HG03135 (cell line): ENCODE results near the gene LARGE1.

Source experiments
- ATAC-seq: cut with Tn5 transposase; IDR thresholded peaks from one replicate; pipeline ENCODE4 v1.9.1; 2021; ENCODE audit warnings: mild to moderate bottlenecking, moderate library complexity; ENCODE audit not compliant: unreplicated experiment

Gene LARGE1

DNA sequence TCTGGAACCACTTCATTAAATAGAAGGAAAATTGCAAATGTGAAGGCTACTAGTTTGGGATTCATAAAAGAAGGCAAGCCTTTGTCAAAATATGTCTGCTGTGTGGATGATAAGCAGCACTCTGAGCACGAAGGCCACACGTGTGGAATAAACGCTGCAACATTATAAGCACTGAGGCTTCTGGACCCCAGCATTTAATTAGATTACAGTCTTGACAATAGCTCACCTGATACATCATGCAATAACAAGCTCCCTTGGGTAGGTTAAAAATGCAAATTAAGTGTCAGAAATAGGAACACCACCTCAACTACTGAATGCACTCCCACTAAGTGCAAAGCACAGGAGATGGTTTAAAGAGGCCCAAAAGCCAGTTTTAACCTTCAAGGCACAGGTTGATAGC lies 179.3 kb downstream of the LARGE1 start:
- no peak for ATAC-seq

GRCh38 chr22:33739516-33739915 lies 180.8 kb downstream of the LARGE1 start:
- ATAC-seq: no peak

DNA sequence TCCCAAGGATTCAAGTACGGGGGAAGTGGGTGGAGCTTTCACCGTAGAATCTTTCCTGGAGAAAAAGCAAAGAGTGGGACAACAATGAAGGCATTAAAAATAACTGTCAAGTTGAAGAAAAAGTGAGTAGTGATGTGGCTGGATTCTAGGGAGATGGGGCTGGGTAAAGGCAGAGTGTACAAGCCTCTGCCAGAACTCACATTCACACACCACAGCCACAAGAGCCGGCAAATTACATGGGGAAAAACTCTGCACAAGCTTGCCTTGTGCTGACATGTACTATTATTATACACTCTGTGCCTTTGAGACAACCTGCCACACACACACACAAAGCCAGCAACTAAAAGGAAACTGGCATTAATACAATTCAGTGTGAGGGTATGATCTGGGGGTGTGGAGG lies 182.6 kb downstream of the LARGE1 start:
- no peak for ATAC-seq

- ATAC-seq: no peak
Observed at GRCh38 chr22:33735978-33736377, 184.3 kb downstream of the LARGE1 start.

DNA sequence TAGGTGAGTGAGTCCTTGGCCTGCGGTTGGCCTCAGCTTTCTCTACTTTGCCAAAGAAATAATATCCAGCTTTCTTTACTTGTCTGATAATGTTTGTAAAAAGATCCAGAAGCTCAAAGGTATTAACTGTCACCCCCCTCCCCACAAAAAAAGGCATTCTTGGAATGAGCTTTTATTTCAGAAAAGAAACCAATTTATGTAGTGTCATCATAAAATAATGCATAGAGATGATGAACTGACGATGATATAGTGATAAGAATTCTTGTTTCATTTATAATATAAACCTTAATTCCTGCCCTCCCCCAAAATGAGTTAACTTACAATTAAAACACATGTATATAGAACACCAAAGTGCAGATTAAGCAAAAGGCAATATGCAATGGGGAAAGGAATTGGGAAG lies 191.4 kb downstream of the LARGE1 start:
- ATAC-seq: no peak

DNA sequence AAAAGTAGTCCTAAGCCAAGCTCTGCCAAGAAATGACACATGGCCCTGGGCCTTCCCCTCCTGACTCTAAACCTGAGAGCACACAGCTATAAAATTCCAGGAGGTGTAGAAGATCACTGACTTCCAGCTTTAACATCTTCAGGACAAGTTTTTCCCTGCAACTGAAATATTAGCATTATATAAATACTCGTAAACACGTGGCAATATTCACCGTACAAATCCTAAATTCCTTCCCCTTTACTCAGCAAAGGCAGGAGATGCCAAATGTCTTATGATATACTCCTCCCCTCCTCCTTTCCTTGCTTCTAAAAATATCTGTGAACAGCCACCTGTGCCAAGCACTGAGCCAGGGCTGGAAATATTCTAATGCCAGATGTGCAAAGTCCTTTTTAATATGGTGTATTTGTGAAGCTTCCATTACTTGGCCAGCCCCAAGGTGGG lies 194.0 kb downstream of the LARGE1 start:
- no peak for ATAC-seq

DNA sequence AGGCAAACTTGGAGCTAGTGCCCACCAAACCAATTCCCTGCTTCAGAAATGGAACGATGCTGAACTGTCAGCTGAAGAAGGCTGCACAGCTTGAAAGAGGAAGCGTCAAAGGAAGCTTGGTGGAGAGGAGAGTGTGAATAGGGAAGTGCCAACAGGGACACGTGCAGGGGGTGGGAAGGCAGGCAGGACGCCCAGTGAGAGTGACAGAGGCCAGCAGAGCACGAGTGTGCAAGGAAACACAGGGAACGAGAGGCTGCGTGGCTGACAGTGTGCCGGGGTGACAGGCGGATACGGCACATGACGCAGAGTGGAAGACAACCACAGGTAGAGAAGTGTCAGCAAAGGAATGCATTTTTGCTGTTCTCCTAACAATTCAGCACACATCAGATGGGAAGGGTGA lies 196.4 kb downstream of the LARGE1 start:
- ATAC-seq: no peak

GRCh38 chr22:33722816-33723215 lies 197.5 kb downstream of the LARGE1 start:
- ATAC-seq: no peak

DNA sequence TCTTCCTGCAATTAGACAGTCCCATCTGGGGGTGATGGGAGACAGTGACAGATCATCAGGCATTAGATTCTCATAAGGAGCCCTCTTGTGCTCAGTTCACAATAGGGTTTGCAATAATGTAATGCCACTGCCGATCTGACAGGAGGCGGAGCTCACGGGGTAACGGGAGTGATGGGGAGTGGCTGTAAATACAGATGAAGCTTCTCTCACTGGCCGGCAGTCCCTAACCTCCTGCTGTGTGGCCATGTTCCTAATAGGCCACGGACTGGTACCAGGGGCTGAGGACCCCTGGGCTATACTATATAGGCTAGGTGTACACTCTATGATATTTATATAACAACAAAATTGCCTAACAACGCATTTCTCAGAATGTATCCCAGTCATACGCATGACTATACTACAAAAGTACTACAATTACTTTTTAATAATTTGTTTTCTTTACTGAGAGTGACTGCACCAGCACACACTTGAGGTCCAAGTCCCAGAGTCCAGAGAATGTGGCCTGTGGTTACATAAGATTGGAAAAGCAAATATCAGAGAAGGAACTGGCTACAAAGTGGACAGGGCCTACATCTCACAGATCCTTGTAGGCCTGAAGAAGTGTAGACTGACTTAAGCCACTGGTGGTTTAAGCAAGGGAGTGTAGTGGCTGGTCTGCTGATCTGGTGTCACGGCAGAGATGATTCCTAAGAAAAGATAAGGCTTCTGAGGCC lies 200.0 kb downstream of the LARGE1 start:
- ATAC-seq: no peak

- no peak for ATAC-seq
Observed at GRCh38 chr22:33717694-33718396, 202.4 kb downstream of the LARGE1 start.

DNA sequence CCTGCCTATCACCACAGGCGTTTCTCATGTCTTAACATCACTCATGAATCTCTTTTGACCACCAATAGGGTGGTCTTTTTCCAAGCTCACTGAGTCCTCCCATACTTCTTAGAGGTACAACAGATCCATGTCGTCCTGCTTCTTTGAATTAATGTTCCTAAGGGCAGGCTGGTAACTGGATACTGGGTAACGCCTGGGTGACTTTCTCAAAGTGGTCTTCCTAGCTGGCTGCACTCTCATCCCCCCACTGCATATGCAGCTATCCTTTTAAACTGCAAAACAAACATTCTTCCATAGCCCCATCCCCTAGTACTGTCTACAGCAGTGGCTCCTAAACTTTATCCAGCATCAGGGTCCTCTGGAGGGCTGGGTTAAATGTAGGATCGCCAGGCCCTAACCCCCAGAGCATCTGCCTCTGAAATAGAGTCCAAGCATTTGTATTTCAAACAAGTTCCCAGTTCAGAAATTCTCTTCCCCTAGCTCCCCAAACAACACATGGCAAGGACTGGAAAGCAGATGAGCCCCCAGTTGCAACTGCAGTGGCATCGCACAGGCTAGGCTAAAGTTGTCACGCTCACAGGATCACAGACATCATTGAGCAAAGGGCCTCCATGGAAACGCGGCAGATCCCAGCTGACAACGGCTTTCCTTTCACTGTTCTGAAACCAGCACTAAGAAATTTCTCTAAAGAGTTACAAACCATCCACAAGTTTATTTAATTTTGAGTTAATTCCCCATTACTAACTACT lies 204.9 kb downstream of the LARGE1 start:
- no peak for ATAC-seq

- no peak for ATAC-seq
Observed at GRCh38 chr22:33710326-33710725, 209.9 kb downstream of the LARGE1 start.

GRCh38 chr22:33707581-33707980 lies 212.7 kb downstream of the LARGE1 start:
- no peak for ATAC-seq

DNA sequence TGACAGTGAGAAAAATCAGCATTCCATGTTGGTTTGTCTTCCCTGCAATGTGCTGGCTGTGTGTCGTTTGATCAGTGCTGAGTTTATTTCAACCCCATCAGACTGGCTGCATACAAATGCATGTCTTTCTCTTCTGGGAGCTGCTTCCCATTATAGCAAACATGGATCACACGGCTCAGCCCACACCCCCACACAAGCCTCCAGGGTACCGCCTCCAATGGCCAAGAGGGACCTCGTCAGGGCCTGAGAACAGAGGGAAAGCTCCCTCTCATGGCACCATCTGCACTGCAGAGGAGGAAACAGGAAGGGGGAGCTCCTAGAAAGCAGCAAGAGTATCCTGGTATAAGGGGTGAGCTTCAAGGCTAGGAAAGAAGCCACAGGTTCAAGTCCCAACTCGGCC lies 214.2 kb downstream of the LARGE1 start:
- no peak for ATAC-seq

DNA sequence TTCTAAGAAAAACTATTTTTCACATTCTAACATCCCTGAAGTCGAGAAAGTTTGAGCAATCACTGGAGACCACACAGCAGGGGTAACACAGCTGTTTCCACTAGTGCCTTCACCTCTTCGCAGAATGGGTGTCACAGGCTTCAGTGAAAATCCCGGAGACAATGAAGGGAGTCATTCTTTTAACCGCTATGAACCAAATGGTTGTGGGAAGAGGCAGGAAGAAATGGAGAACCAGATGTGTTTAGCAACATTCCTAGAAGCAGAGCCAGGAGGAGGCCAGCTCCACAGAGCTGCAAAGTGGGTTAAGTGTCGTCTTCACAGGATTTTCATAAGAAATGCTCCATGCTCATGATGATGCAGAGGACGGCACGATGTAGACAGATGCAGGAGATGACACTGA lies 221.1 kb downstream of the LARGE1 start:
- no peak for ATAC-seq

GRCh38 chr22:33697640-33698039 lies 222.6 kb downstream of the LARGE1 start:
- no peak for ATAC-seq

DNA sequence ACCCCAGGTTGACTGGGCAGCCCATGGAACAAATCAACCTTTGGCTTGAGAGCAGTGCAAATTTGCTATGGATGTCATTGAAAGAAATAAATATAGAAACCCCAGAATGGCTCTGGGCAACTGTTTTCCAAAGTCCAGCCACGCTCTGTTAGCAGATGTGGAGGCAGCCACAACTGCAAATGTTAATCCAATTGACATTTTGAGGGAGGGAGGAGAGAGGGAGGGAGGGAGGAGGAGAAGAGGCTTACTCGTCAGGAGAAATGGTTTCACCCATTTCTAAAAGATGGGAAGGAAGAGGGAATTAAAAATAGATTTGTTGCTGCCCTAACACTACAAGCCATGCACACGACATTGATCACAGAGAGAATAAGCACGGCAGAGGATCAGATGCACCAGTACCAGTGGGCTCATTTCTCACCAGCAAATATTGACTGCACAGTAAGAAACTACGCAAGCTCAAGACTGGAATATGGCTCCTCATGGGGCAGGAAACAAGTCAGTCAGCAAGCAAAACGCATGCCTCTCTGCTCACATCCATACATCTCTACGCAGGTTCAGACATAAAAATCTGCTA lies 229.1 kb downstream of the LARGE1 start:
- ATAC-seq: no peak

GRCh38 chr22:33688903-33689302 lies 231.4 kb downstream of the LARGE1 start:
- ATAC-seq: no peak

GRCh38 chr22:33687464-33687863 lies 232.8 kb downstream of the LARGE1 start:
- no peak for ATAC-seq

DNA sequence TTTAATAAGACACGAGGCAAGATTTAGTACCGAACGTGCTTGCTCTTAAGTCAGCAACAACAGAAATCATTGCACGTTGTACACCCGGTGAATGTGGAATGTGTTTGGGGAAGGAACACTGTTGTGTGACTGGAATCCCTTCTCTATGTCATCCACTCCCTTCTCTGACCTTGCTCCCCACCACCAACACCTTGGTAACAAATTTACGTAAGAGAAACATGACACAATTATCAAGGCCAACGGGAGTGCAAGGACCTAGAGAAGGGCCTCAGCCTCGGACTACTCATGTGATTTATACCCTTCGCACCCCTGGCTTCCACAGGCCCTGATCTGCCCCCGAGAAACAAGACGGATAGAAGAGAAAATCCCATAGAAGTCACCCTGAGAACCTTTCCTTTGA lies 236.2 kb downstream of the LARGE1 start:
- no peak for ATAC-seq

DNA sequence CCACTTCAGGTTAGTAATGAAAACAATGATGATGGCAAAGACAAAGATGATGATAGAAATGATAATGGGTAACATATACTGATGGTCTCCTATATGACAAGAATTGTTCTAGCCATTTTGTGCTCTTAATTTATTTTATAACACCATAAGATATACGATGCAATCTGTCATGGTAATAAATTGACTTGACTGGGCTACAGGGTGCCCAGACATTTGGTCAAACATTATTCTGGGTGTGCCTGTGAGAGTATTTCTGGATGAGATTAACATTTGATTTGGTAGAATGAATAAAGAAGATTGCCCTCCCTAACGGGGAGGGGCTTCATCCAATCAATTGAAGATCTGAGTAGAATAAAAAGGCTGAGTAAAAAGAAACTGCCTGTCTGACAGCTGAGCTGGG lies 237.3 kb downstream of the LARGE1 start:
- ATAC-seq: no peak

GRCh38 chr22:33680632-33681031 lies 239.6 kb downstream of the LARGE1 start:
- ATAC-seq: no peak
